ENCODE results near the gene ZNF692. TPM values are rescaled to one million over a fixed set of nuclear protein-coding genes. Genes with fewer than 3 reads are reported as not detected.
A peak's percentile ranks its signal among the peaks of the same experiment; 100 is the strongest.

The ZNF692 gene
- total and polyA plus RNA-seq, 2 of the 13 experiments (the other 11 are each of a cell fraction or from before 2014, with no cell fraction given), result 27.3 to 45.8 TPM

DNA sequence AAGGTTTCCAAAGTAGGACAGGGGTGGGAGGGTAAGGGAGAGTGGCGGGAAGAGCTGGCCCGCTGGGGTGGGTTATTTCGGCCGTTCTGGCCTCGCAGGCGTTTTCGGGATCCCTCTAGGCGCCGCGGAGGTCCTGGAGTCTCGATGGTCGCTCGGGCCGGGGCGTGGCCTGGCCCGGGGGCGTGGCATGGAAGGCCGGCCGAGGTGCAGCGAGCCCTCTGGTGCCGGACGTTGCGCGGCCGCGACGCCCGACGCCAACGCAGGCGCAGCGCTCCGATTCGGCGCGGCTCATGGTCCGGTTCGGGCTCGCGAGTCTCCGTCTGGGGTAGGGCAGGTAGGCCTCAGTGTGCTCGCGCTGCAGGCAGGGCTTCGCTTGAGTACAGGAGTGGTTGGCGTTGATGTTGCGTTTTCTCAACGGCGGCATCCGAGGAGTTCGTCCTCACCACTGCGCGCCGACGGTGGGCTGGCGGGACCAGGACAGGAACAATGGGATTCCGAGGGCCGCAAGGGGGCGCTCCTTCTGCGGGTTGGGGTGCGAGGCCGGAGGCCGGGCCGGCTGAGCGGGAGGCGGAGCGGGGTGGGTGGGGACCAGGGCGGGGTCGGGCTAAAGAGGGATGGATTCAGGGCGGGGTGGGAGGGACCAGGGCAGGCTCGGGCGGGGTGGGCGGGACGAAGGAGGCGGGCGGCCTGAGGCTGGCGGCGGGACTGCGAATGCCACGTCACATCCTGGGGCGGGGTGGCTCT lies 47.3 kb upstream of the ZNF692 start, which contains the start of gene PGBD2 (continued):
- TF ChIP-seq, protein P1, sequence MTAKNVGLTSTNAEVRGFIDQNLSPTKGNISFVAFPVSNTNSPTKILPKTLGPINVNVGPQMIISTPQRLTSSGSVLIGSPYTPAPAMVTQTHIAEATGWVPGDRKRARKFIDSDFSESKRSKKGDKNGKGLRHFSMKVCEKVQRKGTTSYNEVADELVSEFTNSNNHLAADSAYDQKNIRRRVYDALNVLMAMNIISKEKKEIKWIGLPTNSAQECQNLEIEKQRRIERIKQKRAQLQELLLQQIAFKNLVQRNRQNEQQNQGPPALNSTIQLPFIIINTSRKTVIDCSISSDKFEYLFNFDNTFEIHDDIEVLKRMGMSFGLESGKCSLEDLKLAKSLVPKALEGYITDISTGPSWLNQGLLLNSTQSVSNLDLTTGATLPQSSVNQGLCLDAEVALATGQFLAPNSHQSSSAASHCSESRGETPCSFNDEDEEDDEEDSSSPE (CRISPR knock-in tag; IDR thresholded peaks at IDR 0.05), result peak; percentile 86
- TF ChIP-seq RBM22 (optimal IDR thresholded peaks at IDR 0.05; ENCODE audit: low read length), result no peak
- no peak for TF ChIP-seq SRSF9 (IDR thresholded peaks at IDR 0.05; ENCODE audit: borderline replicate concordance, insufficient read depth, low read depth, low read length, poor library complexity, severe bottlenecking)
- TF ChIP-seq, protein P2, sequence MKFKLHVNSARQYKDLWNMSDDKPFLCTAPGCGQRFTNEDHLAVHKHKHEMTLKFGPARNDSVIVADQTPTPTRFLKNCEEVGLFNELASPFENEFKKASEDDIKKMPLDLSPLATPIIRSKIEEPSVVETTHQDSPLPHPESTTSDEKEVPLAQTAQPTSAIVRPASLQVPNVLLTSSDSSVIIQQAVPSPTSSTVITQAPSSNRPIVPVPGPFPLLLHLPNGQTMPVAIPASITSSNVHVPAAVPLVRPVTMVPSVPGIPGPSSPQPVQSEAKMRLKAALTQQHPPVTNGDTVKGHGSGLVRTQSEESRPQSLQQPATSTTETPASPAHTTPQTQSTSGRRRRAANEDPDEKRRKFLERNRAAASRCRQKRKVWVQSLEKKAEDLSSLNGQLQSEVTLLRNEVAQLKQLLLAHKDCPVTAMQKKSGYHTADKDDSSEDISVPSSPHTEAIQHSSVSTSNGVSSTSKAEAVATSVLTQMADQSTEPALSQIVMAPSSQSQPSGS (CRISPR knock-in tag; IDR thresholded peaks at IDR 0.05), result peak; percentile 77
- TF ChIP-seq ZBTB38 (CRISPR knock-in tag; IDR thresholded peaks at IDR 0.05), result peak; percentile 91
- TF ChIP-seq ZNF326 (CRISPR knock-in tag; IDR thresholded peaks at IDR 0.05; ENCODE audit: borderline replicate concordance), result no peak
- TF ChIP-seq RORA (CRISPR knock-in tag; IDR thresholded peaks at IDR 0.05), result no peak
- TF ChIP-seq NFE2 (CRISPR knock-in tag; IDR thresholded peaks at IDR 0.05), result no peak
- TF ChIP-seq MYNN (CRISPR knock-in tag; IDR thresholded peaks at IDR 0.05; ENCODE audit: low read depth), result no peak
- no peak; the same call in 1 of the 2 replicates for TF ChIP-seq ZMYM2 (CRISPR knock-in tag; IDR thresholded peaks at IDR 0.05)
- peak; percentile 44; the same call in 1 of the 2 replicates for TF ChIP-seq MIER3 (CRISPR knock-in tag; IDR thresholded peaks at IDR 0.05; ENCODE audit: borderline replicate concordance)
- TF ChIP-seq NCOA2 (CRISPR knock-in tag; IDR thresholded peaks at IDR 0.05), result peak; percentile 56
- no peak for TF ChIP-seq ZNF562 (CRISPR knock-in tag; IDR thresholded peaks at IDR 0.05; ENCODE audit: borderline replicate concordance)
- TF ChIP-seq HOXA3 (CRISPR knock-in tag; IDR thresholded peaks at IDR 0.05), result peak; percentile 81
- TF ChIP-seq, protein P3, sequence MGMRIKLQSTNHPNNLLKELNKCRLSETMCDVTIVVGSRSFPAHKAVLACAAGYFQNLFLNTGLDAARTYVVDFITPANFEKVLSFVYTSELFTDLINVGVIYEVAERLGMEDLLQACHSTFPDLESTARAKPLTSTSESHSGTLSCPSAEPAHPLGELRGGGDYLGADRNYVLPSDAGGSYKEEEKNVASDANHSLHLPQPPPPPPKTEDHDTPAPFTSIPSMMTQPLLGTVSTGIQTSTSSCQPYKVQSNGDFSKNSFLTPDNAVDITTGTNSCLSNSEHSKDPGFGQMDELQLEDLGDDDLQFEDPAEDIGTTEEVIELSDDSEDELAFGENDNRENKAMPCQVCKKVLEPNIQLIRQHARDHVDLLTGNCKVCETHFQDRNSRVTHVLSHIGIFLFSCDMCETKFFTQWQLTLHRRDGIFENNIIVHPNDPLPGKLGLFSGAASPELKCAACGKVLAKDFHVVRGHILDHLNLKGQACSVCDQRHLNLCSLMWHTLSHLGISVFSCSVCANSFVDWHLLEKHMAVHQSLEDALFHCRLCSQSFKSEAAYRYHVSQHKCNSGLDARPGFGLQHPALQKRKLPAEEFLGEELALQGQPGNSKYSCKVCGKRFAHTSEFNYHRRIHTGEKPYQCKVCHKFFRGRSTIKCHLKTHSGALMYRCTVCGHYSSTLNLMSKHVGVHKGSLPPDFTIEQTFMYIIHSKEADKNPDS (CRISPR knock-in tag; IDR thresholded peaks at IDR 0.05), result no peak
- no peak for TF ChIP-seq SRSF1 (optimal IDR thresholded peaks at IDR 0.05; ENCODE audit: low read depth, low read length)
- no peak for TF ChIP-seq AGO1 (IDR thresholded peaks at IDR 0.05; ENCODE audit: low read depth, low read length, poor library complexity, severe bottlenecking)
- TF ChIP-seq GATA4 (IDR thresholded peaks at IDR 0.05; ENCODE audit: borderline replicate concordance, low read depth), result peak; percentile 60; the same call in 1 of the 2 replicates
- TF ChIP-seq SAP130 (CRISPR knock-in tag; IDR thresholded peaks at IDR 0.05; ENCODE audit: low read depth), result peak; percentile 80
- no peak for TF ChIP-seq ZFP36 (IDR thresholded peaks at IDR 0.05; ENCODE audit: borderline replicate concordance, low read depth, low read length, partially characterized antibody)
- no peak for TF ChIP-seq SETDB1 (CRISPR knock-in tag; IDR thresholded peaks at IDR 0.05; ENCODE audit: borderline replicate concordance)
- TF ChIP-seq ZNF879 (CRISPR knock-in tag; IDR thresholded peaks at IDR 0.05), result no peak
- TF ChIP-seq, protein P4, sequence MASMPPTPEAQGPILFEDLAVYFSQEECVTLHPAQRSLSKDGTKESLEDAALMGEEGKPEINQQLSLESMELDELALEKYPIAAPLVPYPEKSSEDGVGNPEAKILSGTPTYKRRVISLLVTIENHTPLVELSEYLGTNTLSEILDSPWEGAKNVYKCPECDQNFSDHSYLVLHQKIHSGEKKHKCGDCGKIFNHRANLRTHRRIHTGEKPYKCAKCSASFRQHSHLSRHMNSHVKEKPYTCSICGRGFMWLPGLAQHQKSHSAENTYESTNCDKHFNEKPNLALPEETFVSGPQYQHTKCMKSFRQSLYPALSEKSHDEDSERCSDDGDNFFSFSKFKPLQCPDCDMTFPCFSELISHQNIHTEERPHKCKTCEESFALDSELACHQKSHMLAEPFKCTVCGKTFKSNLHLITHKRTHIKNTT (CRISPR knock-in tag; IDR thresholded peaks at IDR 0.05), result 0 out of 2 replicates have a peak, but pooled peaks have one; percentile 52
- TF ChIP-seq ZC3H4 (CRISPR knock-in tag; IDR thresholded peaks at IDR 0.05; ENCODE audit: borderline replicate concordance), result 0 out of 2 replicates have a peak, but pooled peaks have one; percentile 37
- TF ChIP-seq RXRB (CRISPR knock-in tag; IDR thresholded peaks at IDR 0.05; ENCODE audit: borderline replicate concordance), result peak; percentile 54; the same call in 1 of the 2 replicates

Data from HepG2 (cell line).